Left renal cortex interstitium (tissue), 4 donors: ENCODE measurements around the gene NEDD4. TPM values are rescaled to one million over a fixed set of nuclear protein-coding genes. Genes with fewer than 3 reads are reported as not detected.
"Not testable (repeated sequence)": the region's sequence is repeated elsewhere in the genome, so short reads cannot be mapped to it uniquely, and the experiment has no call there.

Experiments used
- DNase-seq, 4 donors: peaks; one replicate each; pipeline ENCODE4 v3.0.0-alpha.2; 2013; ENCODE audit warnings: low read depth in 4 of 4, low spot score in 2 of 4, missing footprints in 1 of 4
- polyA plus RNA-seq, 4 donors: library from polyadenylated mRNA; unstranded; fragments of 120-200 nt; gene quantifications; one replicate each; pipeline ENCODE4 v1.2.1, GENCODE V29; 2013; ENCODE audit not compliant: insufficient read length in 4 of 4

The NEDD4 gene
- polyA plus RNA-seq, 4 donors = 14.7 to 16.0 (median 15.4) TPM

DNA sequence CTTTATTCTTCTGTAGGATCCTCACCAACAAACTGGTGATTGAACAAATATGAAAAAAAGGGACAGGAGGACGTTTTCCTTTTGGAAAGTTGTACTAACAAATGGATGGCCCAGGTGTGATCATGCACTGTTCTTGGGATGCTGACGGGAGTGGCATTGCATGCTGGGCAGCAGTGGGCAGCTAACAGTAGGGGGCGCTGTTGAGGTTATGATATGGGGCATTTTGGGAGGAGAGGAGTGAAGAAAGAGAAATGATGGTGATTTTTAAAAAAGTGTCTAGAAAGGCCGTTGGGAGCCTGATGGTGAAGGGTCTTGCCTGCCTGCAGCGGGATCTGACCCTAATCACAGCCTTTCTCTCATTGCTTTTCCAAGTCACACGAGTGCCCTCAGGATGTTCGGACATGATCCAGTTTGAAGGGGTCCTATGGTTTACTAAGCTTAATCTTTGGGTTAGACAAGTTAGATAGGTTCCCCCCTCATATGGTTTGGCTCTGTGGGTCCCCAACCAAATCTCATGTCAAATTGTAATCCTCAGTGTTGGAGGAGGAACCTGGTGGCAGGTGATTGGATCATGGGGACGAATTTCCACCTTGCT, 204.2 kb downstream of the NEDD4 start:
- no peak for DNase-seq

GRCh38 chr15:55786341-55786740, 207.1 kb downstream of the NEDD4 start:
- no peak for DNase-seq

DNA sequence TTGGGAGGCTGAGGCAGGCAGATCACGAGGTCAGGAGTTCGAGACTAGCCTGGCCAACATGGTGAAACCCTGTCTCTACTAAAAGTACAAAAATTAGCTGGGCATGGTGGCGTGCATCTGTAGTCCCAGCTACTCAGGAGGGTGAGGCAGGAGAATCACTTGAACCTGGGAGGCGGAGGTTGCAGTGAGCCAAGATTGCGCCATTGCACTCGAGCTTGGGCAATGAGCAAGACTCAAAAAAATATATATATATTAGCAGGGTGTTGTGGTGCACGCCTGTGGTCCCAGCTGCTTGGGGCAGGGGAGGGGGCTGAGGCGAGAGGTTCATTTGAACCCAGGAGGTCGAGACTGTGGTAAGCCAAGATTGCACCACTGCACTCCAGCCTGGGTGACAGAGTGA, 207.8 kb downstream of the NEDD4 start:
- not testable (repeated sequence) for DNase-seq

DNA sequence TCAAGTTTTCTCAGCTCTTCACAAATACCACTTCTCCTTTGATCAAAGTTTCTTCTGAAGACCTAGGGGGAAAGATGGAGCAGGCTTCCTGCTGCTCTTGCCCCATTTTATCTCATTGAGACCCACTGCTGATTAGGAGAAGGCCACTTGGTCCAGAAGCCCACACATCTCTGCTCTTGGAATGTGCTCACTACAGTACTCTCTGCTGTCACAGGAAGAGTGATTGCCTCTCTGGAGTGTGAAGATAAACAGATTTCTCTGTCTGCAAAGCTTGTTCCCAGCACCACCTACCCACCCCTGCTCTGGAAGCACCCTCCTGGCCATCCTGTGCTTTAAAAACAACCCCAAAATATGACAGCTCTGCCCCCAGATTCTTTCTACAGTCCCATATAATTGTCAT, 209.1 kb downstream of the NEDD4 start:
- peak in 1 of 4 donors; percentile 39 for DNase-seq

GRCh38 chr15:55782901-55783300, 210.5 kb downstream of the NEDD4 start:
- no peak for DNase-seq

DNA sequence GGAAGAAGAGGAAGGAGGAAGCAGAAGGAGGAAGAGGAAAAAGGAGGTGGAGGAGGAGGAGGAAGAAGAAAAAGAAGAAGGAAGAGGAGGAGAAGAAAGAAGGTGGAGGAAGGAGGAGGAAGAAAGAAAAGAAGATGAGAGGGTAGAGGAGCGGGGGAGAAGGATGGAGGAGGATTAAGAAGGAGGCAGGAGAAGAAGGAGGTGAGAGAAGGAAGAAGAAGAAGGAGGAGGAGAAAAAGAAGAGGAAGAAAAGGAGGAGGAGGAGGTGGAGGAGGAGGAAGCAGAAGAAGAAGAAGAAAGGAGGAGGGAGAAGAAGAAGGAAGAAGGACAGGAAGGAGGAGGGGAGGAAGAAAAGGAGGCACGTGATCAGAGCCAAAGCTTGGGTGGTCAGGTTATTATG, 213.1 kb downstream of the NEDD4 start:
- no peak for DNase-seq

DNA sequence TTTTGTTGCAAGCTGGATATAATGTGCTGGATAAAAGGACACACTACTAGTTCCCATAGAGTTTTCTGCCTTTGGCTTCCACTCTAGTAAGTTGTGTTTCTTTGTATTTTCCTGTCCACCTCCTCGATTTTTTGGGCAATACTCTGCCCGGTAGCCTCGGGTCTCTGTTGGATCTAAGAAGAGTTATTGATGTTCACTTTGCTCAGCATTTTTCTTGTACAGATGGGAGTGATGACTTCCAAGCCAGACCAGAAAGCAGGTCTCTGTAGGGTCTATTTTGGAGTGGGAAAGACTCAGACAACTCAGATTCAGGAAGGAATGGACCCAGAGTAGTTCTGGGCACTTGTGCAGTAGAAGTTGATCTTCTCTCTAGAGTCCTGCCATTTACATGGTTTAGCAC, 214.5 kb downstream of the NEDD4 start:
- no peak for DNase-seq
